GM20000 (cell line): ENCODE results near the gene SCN7A.
"Not testable (repeated sequence)": the region's sequence is repeated elsewhere in the genome, so short reads cannot be mapped to it uniquely, and the experiment has no call there.

Experiments
- DNase-seq: peaks from one replicate; pipeline ENCODE4 v3.0.0; 2012; ENCODE audit warnings: low spot score
- CTCF ChIP-seq: IDR thresholded peaks from 2 replicates; pipeline ENCODE4 v1.5.1; 2012; ENCODE audit warnings: mild to moderate bottlenecking, control low read depth; ENCODE audit errors: extremely low read depth, missing control alignments

Gene SCN7A

GRCh38 chr2:166472332-166472731 lies 21.7 kb downstream of the SCN7A start:
- no peak for TF ChIP-seq CTCF

GRCh38 chr2:166468124-166469024 lies 25.7 kb downstream of the SCN7A start:
- no peak for TF ChIP-seq CTCF
- DNase-seq: no peak

More at GRCh38 chr2:166472332-166472731, 21.7 kb downstream of the SCN7A start:
- DNase-seq: no peak

GRCh38 chr2:166464187-166464586 lies 29.9 kb downstream of the SCN7A start:
- no peak for TF ChIP-seq CTCF
- no peak for DNase-seq

GRCh38 chr2:166463640-166464039 lies 30.4 kb downstream of the SCN7A start:
- DNase-seq: no peak
- TF ChIP-seq CTCF: no peak

GRCh38 chr2:166458674-166459073 lies 35.4 kb downstream of the SCN7A start:
- TF ChIP-seq CTCF: no peak
- no peak for DNase-seq

- DNase-seq: not testable (repeated sequence)
Observed at GRCh38 chr2:166455823-166456222, 38.2 kb downstream of the SCN7A start.

GRCh38 chr2:166454006-166454595 lies 39.9 kb downstream of the SCN7A start:
- TF ChIP-seq CTCF: no peak
- DNase-seq: no peak
